NCI-H187 (cell line): Measurements from ENCODE around the gene VTCN1.

Experiments
- DNase-seq, 2 experiments: peaks; one replicate each; lab custom pipeline; 2025; lab: John Stamatoyannopoulos, UW

VTCN1 gene

GRCh38 chr1:117094841-117095604 is 115.7 kb downstream of the VTCN1 start:
- no peak for DNase-seq

- DNase-seq: peak; percentile 72 to 85
These were observed 116.7 kb downstream of the VTCN1 start for GRCh38 chr1:117093870-117094621.
